ENCODE data around the gene RAB34. TPM values are rescaled to one million over a fixed set of nuclear protein-coding genes. Genes with fewer than 3 reads are reported as not detected.
"Not testable (repeated sequence)": the region's sequence is repeated elsewhere in the genome, so short reads cannot be mapped to it uniquely, and the experiment has no call there.

RAB34 gene
- total RNA-seq, 1 donor from 2014 or later = 128 TPM

GRCh38 chr17:28725166-28725659, 7.5 kb upstream of the RAB34 start:
- DNase-seq (ENCODE audit: low spot score) = no peak
- H3K4me3 Mint-ChIP-seq (ENCODE audit: unreplicated experiment) = peak overlapping the region; percentile 85
- H3K9me3 Mint-ChIP-seq (ENCODE audit: low read depth) = no peaks in the 10 kb centered on the region
- no peaks in the 10 kb centered on the region for H3K27me3 Mint-ChIP-seq (ENCODE audit: low read depth)
- H3K36me3 Mint-ChIP-seq (ENCODE audit: low read depth) = peaks cover 24% of the 10 kb centered on the region
- H3K4me1 Mint-ChIP-seq (ENCODE audit: low read depth) = peaks cover 73% of the 10 kb centered on the region
- peak overlapping the region; percentile 95 for H3K27ac Mint-ChIP-seq (ENCODE audit: unreplicated experiment)
- TF ChIP-seq CTCF (IDR thresholded peaks at IDR 0.05) = peak; percentile 26

GRCh38 chr17:28724500-28725165, 7.0 kb upstream of the RAB34 start:
- H3K4me3 Mint-ChIP-seq (ENCODE audit: unreplicated experiment) = peak overlapping the region; percentile 85

GRCh38 chr17:28723836-28724499, 6.3 kb upstream of the RAB34 start:
- H3K4me1 Mint-ChIP-seq (ENCODE audit: low read depth) = peaks cover 75% of the 10 kb centered on the region
- not testable (repeated sequence) for H3K27me3 Mint-ChIP-seq (ENCODE audit: low read depth); H3K9me3 Mint-ChIP-seq (ENCODE audit: low read depth); DNase-seq (ENCODE audit: low spot score)
- peak overlapping the region; percentile 19 for H3K4me3 Mint-ChIP-seq (ENCODE audit: unreplicated experiment)
- peaks cover 26% of the 10 kb centered on the region for H3K36me3 Mint-ChIP-seq (ENCODE audit: low read depth)
- peak overlapping the region; percentile 95 for H3K27ac Mint-ChIP-seq (ENCODE audit: unreplicated experiment)

More at GRCh38 chr17:28724500-28725165, 7.0 kb upstream of the RAB34 start:
- H3K4me1 Mint-ChIP-seq (ENCODE audit: low read depth) = peaks cover 74% of the 10 kb centered on the region
- peaks cover 26% of the 10 kb centered on the region for H3K36me3 Mint-ChIP-seq (ENCODE audit: low read depth)
- H3K27me3 Mint-ChIP-seq (ENCODE audit: low read depth) = no peaks in the 10 kb centered on the region
- peak overlapping the region; percentile 95 for H3K27ac Mint-ChIP-seq (ENCODE audit: unreplicated experiment)
- DNase-seq (ENCODE audit: low spot score) = no peak
- no peaks in the 10 kb centered on the region for H3K9me3 Mint-ChIP-seq (ENCODE audit: low read depth)
- no peak for TF ChIP-seq CTCF (IDR thresholded peaks at IDR 0.05)

GRCh38 chr17:28723159-28723835, 5.6 kb upstream of the RAB34 start:
- H3K4me3 Mint-ChIP-seq (ENCODE audit: unreplicated experiment) = no peak overlapping the region
- H3K4me1 Mint-ChIP-seq (ENCODE audit: low read depth) = peaks cover 77% of the 10 kb centered on the region
- peaks cover 26% of the 10 kb centered on the region for H3K36me3 Mint-ChIP-seq (ENCODE audit: low read depth)
- no peak for TF ChIP-seq CTCF (IDR thresholded peaks at IDR 0.05)
- no peak for DNase-seq (ENCODE audit: low spot score)
- H3K27me3 Mint-ChIP-seq (ENCODE audit: low read depth) = no peaks in the 10 kb centered on the region
- H3K27ac Mint-ChIP-seq (ENCODE audit: unreplicated experiment) = peak overlapping the region; percentile 95
- no peaks in the 10 kb centered on the region for H3K9me3 Mint-ChIP-seq (ENCODE audit: low read depth)

DNA sequence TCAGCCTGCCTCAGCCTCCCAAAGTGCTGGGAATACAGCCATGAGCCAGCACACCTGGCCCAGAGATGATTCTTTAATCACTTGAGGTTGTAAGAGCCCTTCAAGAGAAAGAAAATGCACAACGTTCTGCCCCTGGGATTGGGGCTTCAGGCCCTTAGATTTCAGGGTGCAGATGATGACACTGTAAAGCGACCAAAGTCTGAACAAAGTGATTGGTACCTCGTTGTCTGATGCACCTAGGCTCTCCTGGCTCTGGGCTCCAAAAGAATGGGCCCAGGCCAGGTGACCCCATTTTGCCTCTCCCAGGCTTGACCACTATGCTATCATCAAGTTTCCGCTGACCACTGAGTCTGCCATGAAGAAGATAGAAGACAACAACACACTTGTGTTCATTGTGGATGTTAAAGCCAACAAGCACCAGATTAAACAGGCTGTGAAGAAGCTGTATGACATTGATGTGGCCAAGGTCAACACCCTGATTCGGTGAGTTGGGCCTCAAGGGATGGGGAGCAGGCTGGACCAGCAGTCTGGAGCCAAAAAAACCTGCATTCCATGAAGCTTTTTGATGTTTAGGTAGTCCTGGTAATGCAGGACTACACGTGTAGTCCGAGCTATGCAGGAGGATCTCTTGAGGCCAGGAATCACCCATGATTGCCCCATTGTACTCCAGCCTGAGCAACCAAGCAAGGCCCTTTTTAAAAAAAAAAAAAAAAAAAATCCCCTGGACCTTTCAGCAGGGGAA, 4.9 kb upstream of the RAB34 start:
- Mint-ChIP-seq H3K4me1 (ENCODE audit: low read depth) (peaks cover 75% of the 10 kb centered on the region), H3K4me3 (ENCODE audit: unreplicated experiment) (peak overlapping the region; percentile 99), H3K9me3 (ENCODE audit: low read depth) (no peaks in the 10 kb centered on the region), H3K36me3 (ENCODE audit: low read depth) (peaks cover 26% of the 10 kb centered on the region), H3K27ac (ENCODE audit: unreplicated experiment) (peak overlapping the region; percentile 96), H3K27me3 (ENCODE audit: low read depth) (no peaks in the 10 kb centered on the region)
- TF ChIP-seq CTCF (IDR thresholded peaks at IDR 0.05) = no peak
- no peak for DNase-seq (ENCODE audit: low spot score)

DNA sequence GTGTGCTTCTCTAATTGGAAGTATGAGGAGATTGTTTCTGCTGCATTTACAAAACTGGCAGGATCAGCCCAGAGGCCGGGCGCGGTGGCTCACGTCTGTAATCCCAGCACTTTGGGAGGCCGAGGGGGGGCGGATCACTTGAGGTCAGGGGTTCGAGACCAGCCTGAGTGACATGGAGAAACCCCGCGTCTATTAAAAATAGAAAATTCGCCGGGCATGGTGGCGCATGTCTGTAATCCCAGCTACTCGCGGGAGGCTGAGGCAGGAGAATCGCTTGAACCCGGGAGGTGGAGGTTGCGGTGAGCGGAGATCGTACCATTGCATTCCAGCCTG, 3.3 kb upstream of the RAB34 start:
- H3K9me3 Mint-ChIP-seq (ENCODE audit: low read depth); DNase-seq (ENCODE audit: low spot score); H3K27me3 Mint-ChIP-seq (ENCODE audit: low read depth): not testable (repeated sequence)
- Mint-ChIP-seq H3K4me1 (ENCODE audit: low read depth) (peaks cover 72% of the 10 kb centered on the region), H3K36me3 (ENCODE audit: low read depth) (peaks cover 26% of the 10 kb centered on the region), H3K27ac (ENCODE audit: unreplicated experiment) (peak overlapping the region; percentile 96), H3K4me3 (ENCODE audit: unreplicated experiment) (peak overlapping the region; percentile 99)

All from chondrocyte (in vitro differentiated cells).